K562 (cell line): ENCODE data around the gene ALDH1A3. TPM values are rescaled to one million over a fixed set of nuclear protein-coding genes. Genes with fewer than 3 reads are reported as not detected.

ENCODE experiments used
- ATF4 ChIP-seq: fragments of 450-650 bp; formaldehyde crosslinking; IDR thresholded peaks from 2 replicates; pipeline ENCODE4 v1.4.0; 2022; ENCODE audit warnings: mild to moderate bottlenecking, moderate library complexity
- CBX1 ChIP-seq: sonication (generic); IDR thresholded peaks from 2 replicates; pipeline ENCODE4 v1.6.1; 2016; ENCODE audit warnings: antibody characterized with exemption, low read depth, mild to moderate bottlenecking
- GATA2 ChIP-seq: sonication (generic); formaldehyde crosslinking; IDR thresholded peaks from 2 replicates; pipeline ENCODE4 v1.4.0; 2020; ENCODE audit warnings: mild to moderate bottlenecking, missing genetic modification reagents
- IRF2 ChIP-seq: sonication (generic); formaldehyde crosslinking; IDR thresholded peaks from 2 replicates; pipeline ENCODE4 v1.8.1; 2022; ENCODE audit warnings: mild to moderate bottlenecking, missing genetic modification reagents
- RUNX1 ChIP-seq: sonication (generic); IDR thresholded peaks from 2 replicates; pipeline ENCODE4 v1.6.1; 2016; ENCODE audit warnings: antibody characterized with exemption, low read depth
- TAF15 ChIP-seq: fragments of 200-400 bp; formaldehyde crosslinking; IDR thresholded peaks from 2 replicates; pipeline ENCODE4 v1.6.1; 2017; ENCODE audit warnings: mild to moderate bottlenecking, low read depth, low read length, moderate library complexity
- TCF7 ChIP-seq: sonication (generic); IDR thresholded peaks from 2 replicates; pipeline ENCODE4 v1.6.1; 2016; ENCODE audit warnings: antibody characterized with exemption, borderline replicate concordance
- ZSCAN32 ChIP-seq: fragments of 450-650 bp; formaldehyde crosslinking; IDR thresholded peaks from 2 replicates; pipeline ENCODE4 v1.4.0; 2020; ENCODE audit warnings: mild to moderate bottlenecking, moderate library complexity
- polyA plus RNA-seq, 8 experiments: library from polyadenylated mRNA; depleted of rRNA in 4 of 8; stranded (reverse) in 5 of 8; unstranded in 3 of 8; fragments of >200 nt; fragmentation: Nextera tagmentation in 2 of 8; fragmentation: Illumina TruSeq in 1 of 8; extraction: Ambion mirVana in 2 of 8; extraction: Trizol in 1 of 8; gene quantifications; 2 replicates each; pipeline versions ENCODE4 v1.2.1 to v1.2.3, GENCODE V29; 2011 to 2014; ENCODE audit warnings: inconsistent platforms in 1 of 8, missing spikeins in 1 of 8
- total RNA-seq, 7 experiments: library from RNA; depleted of rRNA in 6 of 7; stranded (reverse); fragments of >200 nt in 6 of 7; fragmentation: Illumina TruSeq in 2 of 7; extraction: Trizol in 2 of 7; gene quantifications; 2 replicates each; pipeline versions ENCODE4 v1.2.1 to v1.2.3, GENCODE V29; 2011 to 2021; ENCODE audit warnings: low replicate concordance in 1 of 7
- TF ChIP-seq, protein P1 (sequence below): fragments of 450-650 bp; IDR thresholded peaks from 2 replicates; pipeline ENCODE4 v1.6.1; 2016; ENCODE audit warnings: mild to moderate bottlenecking
- TF ChIP-seq, protein P2 (sequence below): sonication (generic); formaldehyde crosslinking; IDR thresholded peaks from 2 replicates; pipeline ENCODE4 v1.5.0; 2020; ENCODE audit warnings: missing genetic modification reagents

Gene ALDH1A3
- total and polyA plus RNA-seq, 9 of the 15 experiments (the other 6 are each of a cell fraction or from before 2014, with no cell fraction given) = 0.38 TPM; not detected in 8

DNA sequence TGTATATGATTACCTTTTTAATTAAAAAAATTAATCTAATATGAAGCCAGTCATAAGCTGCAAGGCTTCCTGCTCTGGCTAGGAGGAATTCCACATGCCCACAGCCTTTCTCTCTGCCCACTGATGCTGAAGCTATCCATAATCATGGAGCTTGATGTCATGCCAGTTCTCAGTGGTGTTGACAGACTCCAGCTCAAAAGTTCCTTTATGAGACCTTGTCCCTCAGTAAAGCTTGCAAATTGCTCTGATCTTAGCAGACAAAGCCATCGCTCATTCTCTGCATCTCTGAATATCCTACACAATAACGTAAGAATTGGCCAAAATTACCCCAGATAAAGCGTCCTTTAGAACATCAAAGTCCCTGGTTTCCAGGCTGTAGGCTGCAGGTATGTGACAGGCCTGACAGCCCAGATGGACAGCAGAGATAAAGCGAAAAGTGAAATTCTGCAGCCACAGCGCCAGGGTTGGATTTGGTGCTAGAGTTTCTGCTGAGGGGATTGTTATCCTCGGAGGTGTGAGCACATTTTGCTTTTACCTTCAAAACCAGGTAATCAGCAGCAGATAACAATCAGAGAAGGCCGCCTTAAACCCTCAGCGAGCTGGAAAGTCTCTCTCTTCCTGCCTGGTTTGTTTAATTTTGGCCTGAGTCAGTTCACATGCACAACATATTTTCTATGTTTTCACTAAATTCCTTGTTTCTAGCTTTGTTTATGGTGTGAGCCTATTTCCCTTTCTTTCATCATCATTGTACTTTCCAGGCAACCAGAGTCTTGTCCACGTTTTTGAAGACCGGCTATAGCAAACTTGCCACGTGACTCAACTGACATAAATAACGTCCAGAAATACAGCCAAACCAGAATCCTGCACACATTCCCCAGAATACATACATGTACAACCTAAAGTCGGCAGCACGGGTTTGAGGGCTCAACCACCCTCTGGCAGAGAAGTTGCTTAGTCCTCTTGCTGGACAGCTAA lies 36.6 kb upstream of the ALDH1A3 start (continued):
- TF ChIP-seq, protein P1, sequence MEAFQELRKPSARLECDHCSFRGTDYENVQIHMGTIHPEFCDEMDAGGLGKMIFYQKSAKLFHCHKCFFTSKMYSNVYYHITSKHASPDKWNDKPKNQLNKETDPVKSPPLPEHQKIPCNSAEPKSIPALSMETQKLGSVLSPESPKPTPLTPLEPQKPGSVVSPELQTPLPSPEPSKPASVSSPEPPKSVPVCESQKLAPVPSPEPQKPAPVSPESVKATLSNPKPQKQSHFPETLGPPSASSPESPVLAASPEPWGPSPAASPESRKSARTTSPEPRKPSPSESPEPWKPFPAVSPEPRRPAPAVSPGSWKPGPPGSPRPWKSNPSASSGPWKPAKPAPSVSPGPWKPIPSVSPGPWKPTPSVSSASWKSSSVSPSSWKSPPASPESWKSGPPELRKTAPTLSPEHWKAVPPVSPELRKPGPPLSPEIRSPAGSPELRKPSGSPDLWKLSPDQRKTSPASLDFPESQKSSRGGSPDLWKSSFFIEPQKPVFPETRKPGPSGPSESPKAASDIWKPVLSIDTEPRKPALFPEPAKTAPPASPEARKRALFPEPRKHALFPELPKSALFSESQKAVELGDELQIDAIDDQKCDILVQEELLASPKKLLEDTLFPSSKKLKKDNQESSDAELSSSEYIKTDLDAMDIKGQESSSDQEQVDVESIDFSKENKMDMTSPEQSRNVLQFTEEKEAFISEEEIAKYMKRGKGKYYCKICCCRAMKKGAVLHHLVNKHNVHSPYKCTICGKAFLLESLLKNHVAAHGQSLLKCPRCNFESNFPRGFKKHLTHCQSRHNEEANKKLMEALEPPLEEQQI = no peak
- TF ChIP-seq, protein P2, sequence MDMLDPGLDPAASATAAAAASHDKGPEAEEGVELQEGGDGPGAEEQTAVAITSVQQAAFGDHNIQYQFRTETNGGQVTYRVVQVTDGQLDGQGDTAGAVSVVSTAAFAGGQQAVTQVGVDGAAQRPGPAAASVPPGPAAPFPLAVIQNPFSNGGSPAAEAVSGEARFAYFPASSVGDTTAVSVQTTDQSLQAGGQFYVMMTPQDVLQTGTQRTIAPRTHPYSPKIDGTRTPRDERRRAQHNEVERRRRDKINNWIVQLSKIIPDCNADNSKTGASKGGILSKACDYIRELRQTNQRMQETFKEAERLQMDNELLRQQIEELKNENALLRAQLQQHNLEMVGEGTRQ = peak; percentile 68
- TF ChIP-seq CBX1 (no peak), TAF15 (no peak), ATF4 (CRISPR knock-in tag) (peak; percentile 72; the same call in 1 of the 2 replicates), RUNX1 (no peak), IRF2 (CRISPR knock-in tag) (no peak), GATA2 (CRISPR knock-in tag) (peak; percentile 29; the same call in 1 of the 2 replicates), ZSCAN32 (CRISPR knock-in tag) (peak; percentile 34; the same call in 1 of the 2 replicates), TCF7 (peak; percentile 69; the same call in 1 of the 2 replicates)
